Astrocyte of the cerebellum (primary cell): ENCODE results near the gene SLC36A3.
"Not testable (repeated sequence)": the region's sequence is repeated elsewhere in the genome, so short reads cannot be mapped to it uniquely, and the experiment has no call there.

Experiments used
- DNase-seq: peaks from one replicate; pipeline ENCODE4 v3.0.0-alpha.2; 2011; ENCODE audit warnings: low read depth
- H3K4me3 ChIP-seq: 2 replicates; pipeline ENCODE4 v1.5.1; 2011; ENCODE audit warnings: mild to moderate bottlenecking, low read depth, low read length, moderate library complexity
- CTCF ChIP-seq: IDR thresholded peaks from 2 replicates; pipeline ENCODE4 v1.5.1; 2012; ENCODE audit warnings: low read length, low read depth, moderate library complexity, mild to moderate bottlenecking; ENCODE audit errors: missing control alignments
- in situ Hi-C: cut with HindIII; loops from 2 replicates; pipeline ENCODE4 v1.10.0; 2017; ENCODE audit warnings: low sequenced_read_pairs

Gene SLC36A3

DNA sequence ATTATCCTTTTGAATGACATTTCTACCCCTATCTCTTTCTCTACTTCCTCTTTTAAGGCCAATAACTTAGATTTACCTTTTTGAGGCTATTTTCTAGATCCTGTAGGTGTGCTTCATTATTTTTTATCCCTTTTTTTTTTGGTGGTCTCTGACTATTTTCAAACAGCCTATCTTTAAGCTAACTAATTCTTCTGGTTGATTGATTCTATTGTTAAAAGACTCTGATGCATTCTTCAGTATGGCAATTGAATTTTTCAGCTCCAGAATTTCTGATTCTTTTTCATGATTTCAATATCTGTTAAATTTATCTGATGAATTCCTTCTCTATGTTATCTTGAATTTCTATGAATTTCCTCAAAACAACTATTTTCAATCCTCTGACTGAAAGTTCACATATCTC lies 7.4 kb upstream of the SLC36A3 start:
- in situ Hi-C loops, result no loop called here
- TF ChIP-seq CTCF, result no peak
- no peak for DNase-seq
- H3K4me3 ChIP-seq, result no peak overlapping the region

DNA sequence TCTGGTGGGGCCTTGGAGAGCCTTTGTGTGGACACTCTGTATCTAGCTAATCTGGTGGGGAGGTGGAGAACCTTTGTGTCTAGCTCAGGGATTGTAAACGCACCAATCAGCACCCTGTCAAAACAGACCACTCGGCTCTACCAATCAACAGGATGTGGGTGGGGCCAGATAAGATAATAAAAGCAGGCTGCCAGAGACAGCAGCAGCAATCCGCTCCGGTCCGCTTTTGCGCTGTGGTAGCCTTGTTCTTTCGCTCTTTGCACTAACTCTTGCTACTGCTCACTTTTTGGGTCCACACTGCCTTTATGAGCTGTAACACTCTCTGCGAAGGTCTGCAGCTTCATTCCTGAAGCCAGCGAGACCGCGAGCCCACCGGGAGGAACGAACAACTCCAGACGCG lies 6.3 kb upstream of the SLC36A3 start:
- H3K4me3 ChIP-seq, DNase-seq, in situ Hi-C loops: not testable (repeated sequence)

GRCh38 chr5:151309266-151309665 lies 5.7 kb upstream of the SLC36A3 start:
- DNase-seq, in situ Hi-C loops: not testable (repeated sequence)

GRCh38 chr5:151298063-151298855 lies 5.3 kb downstream of the SLC36A3 start:
- no peak for DNase-seq
- in situ Hi-C loops, result no loop called here
- TF ChIP-seq CTCF, result no peak

More at GRCh38 chr5:151309266-151309665, 5.7 kb upstream of the SLC36A3 start:
- not testable (repeated sequence) for H3K4me3 ChIP-seq

DNA sequence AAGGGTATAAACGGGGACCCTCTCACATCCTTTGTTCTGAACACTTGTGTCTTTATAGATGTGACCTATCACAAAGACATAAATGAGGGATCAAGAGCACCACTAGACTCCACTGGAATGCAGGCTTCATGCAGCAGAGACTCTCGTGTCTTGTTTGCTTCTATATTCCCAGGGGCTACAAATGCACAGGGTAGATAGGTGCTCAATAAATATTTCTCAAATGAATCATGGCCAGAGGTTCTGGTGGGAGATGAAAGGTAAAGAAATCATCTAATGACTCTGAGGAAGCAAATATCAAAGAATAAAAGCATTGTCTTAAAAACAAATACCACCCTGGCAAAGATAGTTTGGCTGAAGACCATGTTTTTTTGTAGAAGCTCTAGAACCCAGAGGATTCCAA lies 6.6 kb downstream of the SLC36A3 start:
- H3K4me3 ChIP-seq, result no peak overlapping the region
- DNase-seq, result no peak
- in situ Hi-C loops, result no loop called here
- no peak for TF ChIP-seq CTCF

More at GRCh38 chr5:151298063-151298855, 5.3 kb downstream of the SLC36A3 start:
- no peak overlapping the region for H3K4me3 ChIP-seq

GRCh38 chr5:151296478-151296830 lies 7.1 kb downstream of the SLC36A3 start:
- H3K4me3 ChIP-seq, result no peak overlapping the region
- DNase-seq, result no peak
- no peak for TF ChIP-seq CTCF
- in situ Hi-C loops, result no loop called here

- no peak for TF ChIP-seq CTCF
- in situ Hi-C loops, result no loop called here
- no peak for DNase-seq
- H3K4me3 ChIP-seq, result no peak overlapping the region
Observed at GRCh38 chr5:151295791-151296477, 7.6 kb downstream of the SLC36A3 start.
